HL-60/S4 treated with phorbol 12-myristate 13-acetate at 8.2 ng/mL for 4 days and 3 days (cell line): ENCODE results near the gene PGAM2.

Experiments
- in situ Hi-C: fragments of 300-500 bp; cut with MboI; formaldehyde crosslinking; loops from 2 replicates; pipeline ENCODE4 v1.15.0; 2022; ENCODE audit warnings: low sequenced_read_pairs

The PGAM2 gene

GRCh38 chr7:44103923-44104859 is 38.8 kb upstream of the PGAM2 start, which contains the start of gene AEBP1:
AEBP1 (plus strand) TSS chr7:44104345; CDS start chr7:44104666, 321 bp downstream.
- in situ Hi-C loops = no loop called here

GRCh38 chr7:44103566-44103922 is 38.2 kb upstream of the PGAM2 start:
- in situ Hi-C loops = no loop called here

GRCh38 chr7:44102846-44103565 is 37.6 kb upstream of the PGAM2 start:
- in situ Hi-C loops = no loop called here

GRCh38 chr7:44101966-44102845 is 36.8 kb upstream of the PGAM2 start:
- in situ Hi-C loops = no loop called here

- in situ Hi-C loops = no loop called here
Measured at GRCh38 chr7:44101303-44101965, 36.1 kb upstream of the PGAM2 start.

- in situ Hi-C loops = no loop called here
Measured at GRCh38 chr7:44100458-44101302, 35.3 kb upstream of the PGAM2 start.

- in situ Hi-C loops = no loop called here
Measured at GRCh38 chr7:44099669-44100068, 34.3 kb upstream of the PGAM2 start.

- in situ Hi-C loops = no loop called here
Measured at GRCh38 chr7:44098092-44099068, 33.0 kb upstream of the PGAM2 start.

GRCh38 chr7:44097064-44097932 is 31.9 kb upstream of the PGAM2 start:
- in situ Hi-C loops = no loop called here

- in situ Hi-C loops = no loop called here
Measured at GRCh38 chr7:44096326-44096881, 31.0 kb upstream of the PGAM2 start.

- in situ Hi-C loops = no loop called here
Measured at GRCh38 chr7:44095781-44096180, 30.4 kb upstream of the PGAM2 start.

GRCh38 chr7:44094883-44095592 is 29.7 kb upstream of the PGAM2 start:
- in situ Hi-C loops = no loop called here

GRCh38 chr7:44094365-44094764 is 29.0 kb upstream of the PGAM2 start:
- in situ Hi-C loops = no loop called here

GRCh38 chr7:44093102-44093641 is 27.8 kb upstream of the PGAM2 start:
- in situ Hi-C loops = no loop called here

- in situ Hi-C loops = no loop called here
Measured at GRCh38 chr7:44087911-44088838, 22.8 kb upstream of the PGAM2 start.
